GM12892 (cell line): ENCODE measurements around the gene ZCCHC7.

Source experiments
- POLR2A ChIP-seq: IDR thresholded peaks from 2 replicates; pipeline ENCODE4 v1.6.1; 2011; ENCODE audit warnings: low read depth, low read length, control low read depth
- POLR2AphosphoS5 ChIP-seq: IDR thresholded peaks from 2 replicates; pipeline ENCODE4 v1.6.1; 2011; ENCODE audit warnings: low read depth, low read length, control low read depth

- TF ChIP-seq POLR2A (no peak), POLR2AphosphoS5 (no peak)
Measured at GRCh38 chr9:37215381-37215780, 95.0 kb downstream of the ZCCHC7 start.
